Measurements from ENCODE around the gene COG1. TPM values are rescaled to one million over a fixed set of nuclear protein-coding genes. Genes with fewer than 3 reads are reported as not detected.

COG1 gene
- total RNA-seq, 1 experiment from 2014 or later, result 41.2 TPM

DNA sequence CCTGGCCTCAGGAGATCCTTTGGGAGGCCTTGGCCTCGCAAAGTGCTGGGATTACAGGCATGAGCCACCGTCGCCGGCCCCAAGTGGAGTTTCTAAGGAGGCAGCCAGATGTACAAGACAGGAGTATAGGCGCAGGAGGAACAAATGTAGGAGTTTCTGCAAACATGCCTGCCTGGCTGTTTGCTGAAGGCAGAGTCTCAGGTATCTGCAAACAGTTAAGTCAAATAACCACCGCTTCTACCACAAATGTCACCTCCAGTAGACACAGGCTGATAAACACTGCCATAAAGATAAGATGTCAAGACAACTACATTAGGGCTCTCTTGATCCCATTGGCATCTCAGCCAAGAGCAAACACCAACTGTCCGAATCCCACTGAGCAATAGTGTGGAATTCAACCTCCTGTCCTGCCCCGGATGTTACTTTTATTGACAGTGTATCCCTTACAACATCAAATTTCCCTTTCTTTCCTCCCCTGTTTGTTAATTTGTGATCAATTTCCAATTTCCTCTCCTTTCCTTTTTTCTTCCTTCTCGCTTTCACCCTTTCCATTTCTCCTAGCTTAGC lies 5.6 kb upstream of the COG1 start:
- no peaks in the 10 kb centered on the region for H3K9me3 ChIP-seq (ENCODE audit: control insufficient read depth, insufficient read depth, low read depth, low read length)

GRCh38 chr17:73188011-73188410 lies 4.8 kb upstream of the COG1 start:
- in situ Hi-C loops (cut with HindIII; ENCODE audit: low pct_unique_long_range_greater_than_20kb, low sequenced_read_pairs), result no loop called here
- Histone ChIP-seq H3K4me1 (ENCODE audit: control insufficient read depth, insufficient read depth, low read length) (peaks cover 8% of the 10 kb centered on the region; the same call in 1 of the 2 replicates), H3K36me3 (ENCODE audit: control insufficient read depth, insufficient read depth, low read length) (peaks cover 7% of the 10 kb centered on the region; the same call in 1 of the 2 replicates), H3K9me3 (ENCODE audit: control insufficient read depth, insufficient read depth, low read depth, low read length) (no peaks in the 10 kb centered on the region), H3K27me3 (ENCODE audit: control insufficient read depth, insufficient read depth, low read length) (no peaks in the 10 kb centered on the region), H3K27ac (ENCODE audit: low read length) (no peak overlapping the region), H3K4me3 (ENCODE audit: low read depth in 2 of 2, low read length in 2 of 2) (no peak overlapping the region)
- DNase-seq (ENCODE audit: low read depth, low spot score) (no peak), ATAC-seq (no peak)
- TF ChIP-seq POLR2AphosphoS5 (IDR thresholded peaks at IDR 0.05; ENCODE audit: low read depth, low read length) (no peak), TCF7L2 (IDR thresholded peaks at IDR 0.05; ENCODE audit: low read depth, low read length) (no peak), CTCF (IDR thresholded peaks at IDR 0.05) (no peak), SIN3A (IDR thresholded peaks at IDR 0.05; ENCODE audit: borderline replicate concordance, insufficient read depth, low read depth, low read length) (no peak)
- TF ChIP-seq, protein P1, sequence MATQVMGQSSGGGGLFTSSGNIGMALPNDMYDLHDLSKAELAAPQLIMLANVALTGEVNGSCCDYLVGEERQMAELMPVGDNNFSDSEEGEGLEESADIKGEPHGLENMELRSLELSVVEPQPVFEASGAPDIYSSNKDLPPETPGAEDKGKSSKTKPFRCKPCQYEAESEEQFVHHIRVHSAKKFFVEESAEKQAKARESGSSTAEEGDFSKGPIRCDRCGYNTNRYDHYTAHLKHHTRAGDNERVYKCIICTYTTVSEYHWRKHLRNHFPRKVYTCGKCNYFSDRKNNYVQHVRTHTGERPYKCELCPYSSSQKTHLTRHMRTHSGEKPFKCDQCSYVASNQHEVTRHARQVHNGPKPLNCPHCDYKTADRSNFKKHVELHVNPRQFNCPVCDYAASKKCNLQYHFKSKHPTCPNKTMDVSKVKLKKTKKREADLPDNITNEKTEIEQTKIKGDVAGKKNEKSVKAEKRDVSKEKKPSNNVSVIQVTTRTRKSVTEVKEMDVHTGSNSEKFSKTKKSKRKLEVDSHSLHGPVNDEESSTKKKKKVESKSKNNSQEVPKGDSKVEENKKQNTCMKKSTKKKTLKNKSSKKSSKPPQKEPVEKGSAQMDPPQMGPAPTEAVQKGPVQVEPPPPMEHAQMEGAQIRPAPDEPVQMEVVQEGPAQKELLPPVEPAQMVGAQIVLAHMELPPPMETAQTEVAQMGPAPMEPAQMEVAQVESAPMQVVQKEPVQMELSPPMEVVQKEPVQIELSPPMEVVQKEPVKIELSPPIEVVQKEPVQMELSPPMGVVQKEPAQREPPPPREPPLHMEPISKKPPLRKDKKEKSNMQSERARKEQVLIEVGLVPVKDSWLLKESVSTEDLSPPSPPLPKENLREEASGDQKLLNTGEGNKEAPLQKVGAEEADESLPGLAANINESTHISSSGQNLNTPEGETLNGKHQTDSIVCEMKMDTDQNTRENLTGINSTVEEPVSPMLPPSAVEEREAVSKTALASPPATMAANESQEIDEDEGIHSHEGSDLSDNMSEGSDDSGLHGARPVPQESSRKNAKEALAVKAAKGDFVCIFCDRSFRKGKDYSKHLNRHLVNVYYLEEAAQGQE (IDR thresholded peaks at IDR 0.05; ENCODE audit: insufficient read depth in 1 of 2, low read depth in 2 of 2, low read length in 1 of 2), result no peak
- intact Hi-C loops (cut with micrococcal nuclease; ENCODE audit: unreplicated experiment), result loop anchor here (2.0 to 5.0 kb wide), 2 partner anchors 461 to 631 kb away; no protein-coding TSS in a partner anchor
- BruUV-seq (replicated peaks), result no TSS peak
- POLR2A ChIA-PET, result no interaction called here
- CTCF ChIA-PET, result interaction anchor here (0.7 kb wide), 1 partner anchor 631 kb away, joined by 5 read pairs; no protein-coding TSS in a partner anchor

More for the DNA sequence above, 5.6 kb upstream of the COG1 start:
- Histone ChIP-seq H3K36me3 (ENCODE audit: control insufficient read depth, insufficient read depth, low read length) (peaks cover 5% of the 10 kb centered on the region; the same call in 1 of the 2 replicates), H3K27ac (ENCODE audit: low read length) (no peak overlapping the region), H3K4me3 (ENCODE audit: low read depth in 2 of 2, low read length in 2 of 2) (no peak overlapping the region), H3K27me3 (ENCODE audit: control insufficient read depth, insufficient read depth, low read length) (no peaks in the 10 kb centered on the region), H3K4me1 (ENCODE audit: control insufficient read depth, insufficient read depth, low read length) (peaks cover 8% of the 10 kb centered on the region; the same call in 1 of the 2 replicates)
- intact Hi-C loops (cut with micrococcal nuclease; ENCODE audit: unreplicated experiment) (loop anchor here (5.0 kb wide), 1 partner anchor 630 kb away; no protein-coding TSS in a partner anchor), in situ Hi-C loops (cut with HindIII; ENCODE audit: low pct_unique_long_range_greater_than_20kb, low sequenced_read_pairs) (no loop called here)
- no peak for ATAC-seq
- DNase-seq (ENCODE audit: low read depth, low spot score), result no peak
- CTCF ChIA-PET, result interaction anchor here (0.7 kb wide), 1 partner anchor 630 kb away, joined by 5 read pairs; no protein-coding TSS in a partner anchor
- POLR2A ChIA-PET, result no interaction called here
- BruUV-seq (replicated peaks), result no TSS peak
- TF ChIP-seq, protein P1 (IDR thresholded peaks at IDR 0.05; ENCODE audit: insufficient read depth in 1 of 2, low read depth in 2 of 2, low read length in 1 of 2), result no peak
- TF ChIP-seq CTCF (IDR thresholded peaks at IDR 0.05) (no peak), TCF7L2 (IDR thresholded peaks at IDR 0.05; ENCODE audit: low read depth, low read length) (no peak), POLR2AphosphoS5 (IDR thresholded peaks at IDR 0.05; ENCODE audit: low read depth, low read length) (no peak)

All from Panc1 (cell line).